NCI-H69 (cell line): ENCODE data around the gene CENPL.

Source experiments
- DNase-seq: peaks from one replicate; lab custom pipeline; 2025; lab: John Stamatoyannopoulos, UW

CENPL gene

GRCh38 chr1:173758110-173758509 is 66.6 kb downstream of the CENPL start:
- no peak for DNase-seq

- DNase-seq: no peak
Observed at GRCh38 chr1:173757666-173758065, 67.0 kb downstream of the CENPL start.

GRCh38 chr1:173753830-173754229 is 70.9 kb downstream of the CENPL start:
- no peak for DNase-seq
